GM18867 (cell line): ENCODE results near the gene ARHGAP22.

Experiments
- ATAC-seq: cut with Tn5 transposase; IDR thresholded peaks from one replicate; pipeline ENCODE4 v1.9.1; 2021; ENCODE audit warnings: mild to moderate bottlenecking, moderate library complexity; ENCODE audit not compliant: unreplicated experiment

The ARHGAP22 gene

DNA sequence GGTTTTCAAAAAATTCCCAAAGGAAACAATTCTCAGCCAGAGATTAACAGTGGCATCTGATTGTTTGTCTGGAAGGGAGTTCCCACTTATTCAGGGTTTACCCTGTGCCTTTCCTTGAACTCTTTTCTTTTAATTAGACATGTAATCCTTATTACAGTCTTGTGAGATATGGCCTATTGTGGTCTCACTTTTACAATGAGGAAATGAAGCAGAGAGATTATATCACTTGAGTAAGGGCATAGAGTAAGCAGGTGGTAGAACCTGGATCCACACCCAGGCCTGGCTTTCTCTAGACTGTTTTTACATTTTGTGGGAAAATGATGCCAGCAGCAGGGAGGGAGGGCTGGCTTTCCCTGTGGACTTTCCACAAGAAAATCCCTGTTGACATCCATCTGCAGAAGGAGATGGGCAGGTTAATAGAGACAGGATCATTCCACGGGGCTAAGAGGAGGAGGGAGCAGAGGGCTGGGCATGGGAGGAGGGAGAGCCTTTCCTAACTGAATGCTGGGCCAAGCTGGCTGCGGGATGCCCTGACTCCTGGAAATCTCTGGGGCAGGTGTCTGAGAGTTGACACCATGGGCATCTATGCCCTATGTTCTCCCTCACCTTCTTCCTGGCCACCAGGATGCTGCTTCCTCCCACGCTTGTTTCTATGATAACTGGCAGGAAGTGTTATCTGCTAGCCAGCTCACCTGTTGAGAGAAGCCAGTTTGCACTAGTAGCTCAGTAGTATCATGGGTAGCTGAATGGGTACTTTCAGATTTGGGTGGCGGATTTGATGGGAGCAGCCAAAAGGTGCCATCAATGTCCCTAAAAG is 28.7 kb upstream of the ARHGAP22 start:
- ATAC-seq: peak; percentile 47

- ATAC-seq: no peak
Measured at GRCh38 chr10:48632166-48632565, 27.3 kb upstream of the ARHGAP22 start.

- ATAC-seq: no peak
Measured at GRCh38 chr10:48627984-48628609, 23.2 kb upstream of the ARHGAP22 start.

GRCh38 chr10:48626986-48627731 is 22.3 kb upstream of the ARHGAP22 start:
- ATAC-seq: no peak

DNA sequence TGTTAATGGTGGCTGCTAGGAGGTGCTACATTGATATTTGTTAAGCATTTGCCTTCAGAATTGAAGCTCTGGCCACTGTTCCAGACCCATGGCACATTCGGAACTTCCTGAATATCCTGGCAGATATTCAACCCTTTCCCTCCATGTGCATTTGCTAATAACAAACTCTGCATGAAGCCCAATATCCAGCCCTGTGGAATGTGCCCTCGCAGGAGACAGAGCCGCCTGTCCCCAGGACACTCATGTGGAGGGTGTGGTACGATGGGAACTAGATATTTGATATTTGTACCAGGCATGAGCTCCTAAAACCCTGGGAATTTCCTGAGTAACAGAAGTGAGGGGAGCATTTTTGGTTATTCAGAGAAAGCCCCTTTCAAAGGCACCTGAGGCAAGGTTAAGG is 21.6 kb upstream of the ARHGAP22 start:
- no peak for ATAC-seq

GRCh38 chr10:48625826-48626134 is 20.9 kb upstream of the ARHGAP22 start:
- no peak for ATAC-seq

- ATAC-seq: no peak
Measured at GRCh38 chr10:48623607-48624132, 18.8 kb upstream of the ARHGAP22 start.

DNA sequence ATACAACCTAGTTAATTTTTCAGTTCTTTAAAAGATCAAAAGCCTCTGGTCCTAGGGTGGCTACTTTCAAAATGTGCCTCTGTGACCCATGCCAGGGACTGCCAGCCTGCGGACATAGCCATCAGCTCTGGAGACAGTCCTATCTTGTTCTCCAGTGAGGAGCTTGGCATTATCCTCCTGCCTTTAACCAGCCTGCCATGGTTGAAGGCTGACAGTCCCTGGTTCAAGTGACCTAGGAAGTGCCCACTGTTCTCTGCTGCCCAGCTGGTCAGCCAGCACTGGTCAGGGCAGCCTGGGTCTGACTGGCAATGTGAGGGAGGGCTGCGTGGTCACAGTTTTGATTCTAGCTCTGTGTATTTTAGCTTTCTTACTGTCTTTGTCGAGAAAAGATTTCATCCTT is 18.1 kb upstream of the ARHGAP22 start:
- ATAC-seq: no peak

DNA sequence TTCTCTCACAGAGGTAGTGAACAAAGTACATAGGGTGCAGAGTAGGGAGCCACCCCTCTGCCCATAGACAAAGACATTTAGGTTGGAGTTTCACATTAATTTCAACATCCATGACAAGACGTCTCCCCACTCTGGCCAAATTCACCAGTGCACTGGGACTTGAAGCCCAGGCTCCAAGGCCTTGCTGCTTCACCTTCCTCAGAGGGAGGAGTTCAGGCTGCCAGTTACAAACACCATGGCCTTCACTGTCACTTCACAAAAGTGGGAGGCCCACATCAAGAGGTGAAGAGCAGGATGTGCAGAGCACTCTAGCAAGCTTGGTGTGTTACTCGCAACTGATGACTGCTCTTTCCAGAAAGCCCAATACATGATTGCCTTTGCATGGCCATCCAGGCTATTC is 15.8 kb upstream of the ARHGAP22 start:
- ATAC-seq: no peak

- ATAC-seq: no peak
Measured at GRCh38 chr10:48616436-48616835, 11.6 kb upstream of the ARHGAP22 start.

DNA sequence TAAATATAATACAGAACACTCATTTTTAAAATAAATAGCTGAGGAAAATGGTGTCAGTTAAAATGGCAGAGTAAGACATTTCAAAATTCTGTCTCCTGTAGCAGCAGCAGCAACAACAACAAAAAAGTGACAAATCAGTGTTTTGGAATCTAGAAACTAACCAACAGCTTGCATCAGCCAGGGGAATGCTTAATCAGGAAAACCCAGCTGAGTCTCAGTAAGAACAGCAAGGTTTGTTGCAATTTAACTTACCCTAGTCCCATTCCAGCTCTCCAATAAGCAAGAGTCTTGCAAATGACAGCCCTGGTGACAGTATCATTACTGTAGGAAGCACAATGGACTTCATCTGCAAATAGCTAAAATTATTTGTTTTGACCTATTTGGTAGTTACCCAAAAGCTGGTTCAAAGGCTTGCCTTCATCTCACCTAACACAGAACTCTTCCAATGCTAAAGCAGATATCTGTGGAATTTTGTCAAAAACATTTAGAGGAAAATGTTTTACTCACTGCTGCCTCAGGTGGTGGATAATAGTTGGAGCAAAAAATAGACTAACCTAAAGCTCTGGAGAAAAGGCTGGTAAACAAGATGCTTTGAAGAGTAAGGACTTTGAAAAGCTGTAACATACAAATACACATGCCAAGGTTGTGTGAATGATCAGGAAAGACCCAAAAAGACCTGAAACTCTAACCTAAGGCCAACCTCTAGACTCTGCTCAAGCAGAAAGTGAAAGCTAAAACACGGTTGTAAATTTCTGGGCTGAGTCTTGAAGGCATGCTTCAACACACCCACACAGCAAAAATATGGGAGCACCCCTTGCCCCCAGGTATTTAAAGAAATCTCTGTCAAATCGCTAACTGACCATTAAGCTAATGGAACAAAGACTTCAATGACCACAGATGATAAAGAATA is 9.9 kb upstream of the ARHGAP22 start:
- peak; percentile 65 for ATAC-seq

DNA sequence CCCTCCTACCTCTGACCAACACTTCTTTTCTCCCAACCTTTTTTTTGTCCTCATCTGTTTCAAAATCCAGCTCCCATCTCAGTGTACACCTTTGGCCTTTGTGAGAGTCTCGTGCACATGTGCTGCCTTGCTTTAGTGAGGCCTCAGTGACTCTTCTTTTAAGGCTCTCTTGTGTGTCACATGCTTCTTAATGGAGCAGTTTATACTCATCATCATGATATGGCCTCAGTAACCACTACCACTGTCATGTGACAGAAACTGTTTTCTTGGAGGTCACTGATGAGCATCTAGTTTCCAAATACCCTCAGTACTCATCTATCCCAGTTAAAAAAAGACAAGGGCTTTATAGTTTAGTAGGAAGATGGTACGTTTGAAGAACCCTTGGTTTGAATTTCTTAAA is 8.1 kb upstream of the ARHGAP22 start:
- no peak for ATAC-seq

- no peak for ATAC-seq
Measured at GRCh38 chr10:48612236-48612943, 7.5 kb upstream of the ARHGAP22 start.

GRCh38 chr10:48611133-48611532 is 6.3 kb upstream of the ARHGAP22 start:
- no peak for ATAC-seq

- ATAC-seq: no peak
Measured at GRCh38 chr10:48610585-48611093, 5.8 kb upstream of the ARHGAP22 start.

DNA sequence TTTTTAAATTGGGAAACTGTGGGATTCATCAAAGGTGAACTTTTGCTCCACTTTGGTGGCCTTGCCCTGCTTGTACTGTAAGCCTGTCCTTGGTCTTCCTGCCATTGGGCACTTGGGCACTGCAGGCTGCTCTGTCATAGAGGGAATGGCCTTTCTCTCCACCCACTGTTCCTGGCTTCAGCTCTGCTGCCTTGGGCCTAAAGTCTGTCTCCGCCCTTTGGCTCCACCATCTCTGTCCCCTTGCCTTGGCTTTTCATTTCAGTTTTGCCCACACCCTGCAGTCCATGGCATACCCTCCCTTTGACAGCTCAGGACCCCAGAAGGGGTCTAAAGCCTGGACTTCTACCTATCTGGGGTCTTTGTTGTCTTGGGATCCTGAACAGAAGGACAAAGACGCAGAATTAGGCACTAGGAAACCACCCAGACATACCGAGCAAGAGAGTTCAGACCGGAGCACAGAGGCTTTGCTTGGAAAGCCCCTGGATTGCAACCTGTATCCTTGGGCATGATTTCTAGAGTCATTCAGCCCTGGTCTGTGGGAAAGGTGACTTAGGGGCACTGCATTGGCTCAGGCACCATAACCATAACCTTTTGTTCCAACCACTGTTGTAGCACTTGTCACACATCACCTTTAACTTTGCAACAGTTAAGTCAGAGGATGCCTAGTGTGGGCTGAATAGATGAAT is 5.2 kb upstream of the ARHGAP22 start:
- ATAC-seq: no peak

DNA sequence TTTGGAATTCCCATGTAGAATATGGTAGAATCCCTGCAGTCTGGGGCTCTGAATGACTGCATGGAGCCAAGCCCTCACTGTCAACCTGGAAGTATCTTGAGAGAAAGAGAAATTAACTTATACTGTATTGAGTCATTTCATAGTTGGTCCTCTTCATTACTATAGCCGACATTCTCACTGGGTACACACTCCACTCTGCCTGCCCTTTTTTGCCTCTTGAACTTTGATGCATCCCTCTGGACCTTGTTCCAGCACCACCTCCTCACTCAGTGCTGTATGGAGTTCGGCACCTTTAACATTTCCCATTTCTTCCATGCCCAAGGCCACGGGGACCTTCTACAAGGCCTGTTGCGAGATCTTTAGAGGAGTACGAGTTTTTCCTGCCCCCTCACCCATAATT is 4.6 kb upstream of the ARHGAP22 start:
- ATAC-seq: no peak

DNA sequence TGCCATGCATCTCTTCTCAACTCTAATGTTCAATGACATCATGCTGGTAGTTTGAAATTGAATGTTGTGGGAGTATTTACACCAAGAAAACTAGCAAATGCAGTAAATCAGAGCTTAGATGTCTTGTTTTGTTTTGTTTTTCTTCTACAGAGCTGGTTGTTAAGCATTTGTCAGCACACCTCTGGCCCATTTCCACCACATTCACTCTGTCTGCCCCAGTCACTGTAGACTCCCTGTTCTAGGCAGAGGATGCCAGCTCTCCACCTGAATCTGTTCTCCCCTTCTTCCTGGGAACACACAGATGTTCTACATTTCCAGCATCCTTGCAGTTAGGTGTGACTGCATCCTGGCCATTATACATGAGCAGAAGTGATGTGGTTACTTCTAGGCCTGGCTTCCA is 4.1 kb upstream of the ARHGAP22 start:
- no peak for ATAC-seq

DNA sequence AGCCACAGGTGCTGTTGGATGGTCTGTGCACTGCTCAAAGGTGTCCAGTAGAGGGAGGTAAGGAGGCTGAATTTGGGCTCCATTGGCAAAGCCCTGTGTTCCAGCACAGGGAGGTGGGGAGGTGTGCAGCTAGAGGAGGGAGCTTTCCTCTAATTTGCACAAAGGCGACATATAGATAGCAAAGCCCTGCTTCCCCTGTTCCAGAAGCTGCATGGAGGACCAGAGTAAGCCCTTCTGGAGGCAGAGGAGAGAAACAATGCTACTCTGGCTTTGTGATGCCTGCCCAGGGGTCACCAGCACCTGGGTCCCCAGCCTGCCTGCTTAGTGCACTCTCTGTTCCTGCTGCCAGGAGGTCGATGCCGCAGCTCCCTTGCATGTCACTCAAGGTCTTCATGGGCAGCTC is 3.4 kb upstream of the ARHGAP22 start:
- peak; percentile 73 for ATAC-seq
